Neural progenitor cell (in vitro differentiated cells): Measurements from ENCODE around the gene LIPG. TPM values are rescaled to one million over a fixed set of nuclear protein-coding genes. Genes with fewer than 3 reads are reported as not detected.

Experiments
- DNase-seq: peaks from one replicate; pipeline ENCODE4 v3.0.0-alpha.2; 2016; ENCODE audit warnings: low spot score
- H2AFZ ChIP-seq: fragments of 200-600 bp; sonication (generic); replicated peaks from 2 replicates; pipeline ENCODE4 v1.6.1; 2016; ENCODE audit warnings: antibody characterized with exemption
- H3F3A ChIP-seq: fragments of 200-600 bp; sonication (generic); 2 replicates; pipeline ENCODE4 v1.6.1; 2016; ENCODE audit warnings: antibody characterized with exemption, low read depth
- H3K27ac ChIP-seq: fragments of 200-600 bp; sonication (generic); 2 replicates; pipeline ENCODE4 v1.5.1; 2016; ENCODE audit warnings: mild to moderate bottlenecking
- H3K27me3 ChIP-seq: fragments of 200-600 bp; sonication (generic); 2 replicates; pipeline ENCODE4 v1.6.1; 2016; ENCODE audit warnings: mild to moderate bottlenecking, moderate library complexity
- H3K36me3 ChIP-seq: fragments of 200-600 bp; sonication (generic); 2 replicates; pipeline ENCODE4 v1.5.1; 2016
- H3K4me1 ChIP-seq: fragments of 200-600 bp; sonication (generic); 2 replicates; pipeline ENCODE4 v1.6.1; 2016; ENCODE audit warnings: mixed run types
- H3K4me2 ChIP-seq: fragments of 200-600 bp; sonication (generic); 2 replicates; pipeline ENCODE4 v1.6.1; 2016
- H3K4me3 ChIP-seq: fragments of 200-600 bp; sonication (generic); 2 replicates; pipeline ENCODE4 v1.5.1; 2016
- H3K79me2 ChIP-seq: fragments of 200-600 bp; sonication (generic); 2 replicates; pipeline ENCODE4 v1.6.1; 2016; ENCODE audit warnings: low read depth
- H3K9ac ChIP-seq: fragments of 200-600 bp; sonication (generic); 2 replicates; pipeline ENCODE4 v1.6.1; 2016
- H3K9me3 ChIP-seq: fragments of 200-600 bp; sonication (generic); 2 replicates; pipeline ENCODE4 v1.5.1; 2016; ENCODE audit warnings: low read depth
- H4K20me1 ChIP-seq: fragments of 200-600 bp; sonication (generic); 2 replicates; pipeline ENCODE4 v1.6.1; 2016; ENCODE audit warnings: low read depth
- H3K27ac Mint-ChIP-seq: 3 replicates; pipeline ENCODE4 v1.8.0; 2021; ENCODE audit warnings: mixed read lengths
- H3K27me3 Mint-ChIP-seq: 2 replicates; pipeline ENCODE4 v1.8.0; 2022; ENCODE audit warnings: low read depth, mild to moderate bottlenecking, inconsistent platforms, moderate library complexity, mixed read lengths; ENCODE audit not compliant: insufficient read depth
- H3K36me3 Mint-ChIP-seq: 3 replicates; pipeline ENCODE4 v1.8.0; 2021; ENCODE audit warnings: mixed read lengths
- H3K4me1 Mint-ChIP-seq: 3 replicates; pipeline ENCODE4 v1.8.0; 2021; ENCODE audit warnings: mixed read lengths
- H3K4me3 Mint-ChIP-seq: 3 replicates; pipeline ENCODE4 v1.8.0; 2021; ENCODE audit warnings: mild to moderate bottlenecking, moderate library complexity, mixed read lengths
- H3K9me3 Mint-ChIP-seq: 3 replicates; pipeline ENCODE4 v1.8.0; 2020; ENCODE audit warnings: mixed read lengths
- CTCF ChIP-seq: fragments of 200-600 bp; sonication (generic); IDR thresholded peaks from 2 replicates; pipeline ENCODE4 v1.5.1; 2017; ENCODE audit warnings: antibody characterized with exemption, mild to moderate bottlenecking
- EZH2 ChIP-seq: fragments of 200-600 bp; sonication (generic); IDR thresholded peaks from 2 replicates; pipeline ENCODE4 v1.6.1; 2017; ENCODE audit warnings: antibody characterized with exemption, mild to moderate bottlenecking, moderate library complexity
- EZH2phosphoT487 ChIP-seq: fragments of 200-600 bp; sonication (generic); IDR thresholded peaks from 2 replicates; pipeline ENCODE4 v1.6.1; 2017; ENCODE audit warnings: antibody characterized with exemption
- total RNA-seq: library from RNA; depleted of rRNA; stranded (reverse); fragments of >200 nt; gene quantifications from 2 replicates; pipeline ENCODE4 v1.2.3, GENCODE V29; 2015; ENCODE audit warnings: low replicate concordance

LIPG gene
- total RNA-seq, 1 donor from 2014 or later: 3.7 TPM

- Histone ChIP-seq H3F3A (no peaks in the 10 kb centered on the region), H3K27ac (no peak overlapping the region), H3K79me2 (no peaks in the 10 kb centered on the region), H3K27me3 (no peaks in the 10 kb centered on the region), H3K9ac (no peak overlapping the region), H2AFZ (peak overlapping the region; percentile 55), H4K20me1 (no peaks in the 10 kb centered on the region), H3K36me3 (no peaks in the 10 kb centered on the region), H3K4me2 (no peak overlapping the region), H3K4me1 (peaks cover 3% of the 10 kb centered on the region), H3K4me3 (no peak overlapping the region), H3K9me3 (no peaks in the 10 kb centered on the region)
- Mint-ChIP-seq H3K9me3 (no peaks in the 10 kb centered on the region), H3K27ac (no peak overlapping the region), H3K27me3 (peaks cover 14% of the 10 kb centered on the region), H3K4me1 (peaks cover 32% of the 10 kb centered on the region), H3K4me3 (no peak overlapping the region), H3K36me3 (no peaks in the 10 kb centered on the region)
- no peak for TF ChIP-seq EZH2
- TF ChIP-seq CTCF: no peak
- TF ChIP-seq EZH2phosphoT487: no peak
- DNase-seq: no peak
Measured at GRCh38 chr18:49645841-49646351, 84.0 kb downstream of the LIPG start.

GRCh38 chr18:49646873-49647272, 85.0 kb downstream of the LIPG start:
- Histone ChIP-seq H3K79me2 (no peaks in the 10 kb centered on the region), H4K20me1 (no peaks in the 10 kb centered on the region), H3K4me1 (peaks cover 3% of the 10 kb centered on the region), H3K27ac (no peak overlapping the region), H3K9ac (no peak overlapping the region), H3K27me3 (no peaks in the 10 kb centered on the region), H3K4me3 (no peak overlapping the region), H2AFZ (no peak overlapping the region), H3F3A (no peaks in the 10 kb centered on the region), H3K9me3 (no peaks in the 10 kb centered on the region), H3K4me2 (no peak overlapping the region), H3K36me3 (no peaks in the 10 kb centered on the region)
- no peak for DNase-seq
- H3K4me3 Mint-ChIP-seq: no peak overlapping the region
- peaks cover 13% of the 10 kb centered on the region for H3K27me3 Mint-ChIP-seq
- TF ChIP-seq CTCF (no peak), EZH2 (no peak), EZH2phosphoT487 (no peak)
- no peak overlapping the region for H3K27ac Mint-ChIP-seq
- peaks cover 32% of the 10 kb centered on the region for H3K4me1 Mint-ChIP-seq
- no peaks in the 10 kb centered on the region for H3K9me3 Mint-ChIP-seq
- H3K36me3 Mint-ChIP-seq: no peaks in the 10 kb centered on the region

GRCh38 chr18:49647496-49648168, 85.8 kb downstream of the LIPG start:
- H3K9me3 Mint-ChIP-seq: no peaks in the 10 kb centered on the region
- no peak overlapping the region for H3K9ac ChIP-seq
- no peak overlapping the region for H3K27ac ChIP-seq
- H3K27me3 Mint-ChIP-seq: peaks cover 13% of the 10 kb centered on the region
- H3K4me3 ChIP-seq: no peak overlapping the region
- H3K79me2 ChIP-seq: no peaks in the 10 kb centered on the region
- H3K4me2 ChIP-seq: no peak overlapping the region
- H3K4me1 Mint-ChIP-seq: peaks cover 35% of the 10 kb centered on the region
- H3K4me1 ChIP-seq: peaks cover 3% of the 10 kb centered on the region
- no peaks in the 10 kb centered on the region for H3F3A ChIP-seq
- no peak for TF ChIP-seq EZH2phosphoT487
- no peak for TF ChIP-seq EZH2
- TF ChIP-seq CTCF: no peak
- H2AFZ ChIP-seq: no peak overlapping the region
- no peaks in the 10 kb centered on the region for H3K36me3 ChIP-seq
- H3K36me3 Mint-ChIP-seq: no peaks in the 10 kb centered on the region
- H4K20me1 ChIP-seq: no peaks in the 10 kb centered on the region
- DNase-seq: no peak
- H3K27me3 ChIP-seq: no peaks in the 10 kb centered on the region
- no peaks in the 10 kb centered on the region for H3K9me3 ChIP-seq
- H3K27ac Mint-ChIP-seq: no peak overlapping the region
- H3K4me3 Mint-ChIP-seq: no peak overlapping the region
